Muscle layer of duodenum (tissue), 2 donors: ENCODE data around the gene POLD4.

Experiments
- H3K27ac ChIP-seq: one replicate; pipeline ENCODE4 v1.7.0; 2013; ENCODE audit warnings: mild to moderate bottlenecking, low read length
- H3K27me3 ChIP-seq: one replicate; pipeline ENCODE4 v1.7.0; 2013; ENCODE audit warnings: low read depth, mild to moderate bottlenecking, control low read depth, low read length
- H3K36me3 ChIP-seq, 2 donors: one replicate each; pipeline ENCODE4 v1.7.0; 2013; ENCODE audit warnings: low read length in 2 of 2, control low read depth in 1 of 2, mild to moderate bottlenecking in 1 of 2; ENCODE audit not compliant: insufficient read depth in 2 of 2, control insufficient read depth in 1 of 2
- H3K4me1 ChIP-seq, 2 donors: one replicate each; pipeline ENCODE4 v1.7.0; 2013; ENCODE audit warnings: low read length in 2 of 2, mild to moderate bottlenecking in 2 of 2, control low read depth in 1 of 2, moderate library complexity in 1 of 2; ENCODE audit not compliant: insufficient read depth in 2 of 2, control insufficient read depth in 1 of 2
- H3K4me3 ChIP-seq, 2 donors: one replicate each; pipeline ENCODE4 v1.7.0; 2013; ENCODE audit warnings: low read length in 2 of 2, low read depth in 1 of 2, mild to moderate bottlenecking in 1 of 2
- H3K9me3 ChIP-seq, 2 donors: one replicate each; pipeline ENCODE4 v1.7.0; 2013; ENCODE audit warnings: low read length in 2 of 2, control low read depth in 1 of 2, mild to moderate bottlenecking in 1 of 2; ENCODE audit not compliant: control insufficient read depth in 1 of 2
- donor health status: healthy.

Gene POLD4

GRCh38 chr11:67374571-67375281, 21.4 kb upstream of the POLD4 start:
- Histone ChIP-seq H3K4me1 (peaks cover 18 to 39% of the 10 kb centered on the region in 2 donors), H3K27me3 (no peaks in the 10 kb centered on the region), H3K36me3 (peaks cover 0 to 3% of the 10 kb centered on the region in 2 donors), H3K4me3 (peak overlapping the region in 1 of 2 donors; percentile 37), H3K9me3 (no peaks in the 10 kb centered on the region), H3K27ac (peak overlapping the region; percentile 65)

GRCh38 chr11:67373648-67374570, 20.6 kb upstream of the POLD4 start:
- no peaks in the 10 kb centered on the region for H3K9me3 ChIP-seq
- H3K4me1 ChIP-seq, result peaks cover 26 to 39% of the 10 kb centered on the region in 2 donors
- peaks cover 0 to 3% of the 10 kb centered on the region in 2 donors for H3K36me3 ChIP-seq
- no peaks in the 10 kb centered on the region for H3K27me3 ChIP-seq
- H3K4me3 ChIP-seq, result peak overlapping the region; percentile 52 to 71
- H3K27ac ChIP-seq, result peak overlapping the region; percentile 65

GRCh38 chr11:67372993-67373647, 19.8 kb upstream of the POLD4 start, which contains the start of gene CLCF1:
Gene CLCF1 (minus strand): TSS chr11:67373598. CDS start chr11:67373539, 59 bp downstream.
- Histone ChIP-seq H3K4me3 (peak within 1 kb of the TSS; percentile 52 to 71), H3K4me1 (peaks cover 27 to 39% of the 10 kb centered on the region in 2 donors), H3K36me3 (peaks cover 0 to 3% of the 10 kb centered on the region in 2 donors), H3K9me3 (no peaks in the 10 kb centered on the region), H3K27me3 (no peaks in the 10 kb centered on the region), H3K27ac (peak within 1 kb of the TSS; percentile 65)

GRCh38 chr11:67372321-67372992, 19.1 kb upstream of the POLD4 start:
- H3K27me3 ChIP-seq, result no peaks in the 10 kb centered on the region
- H3K36me3 ChIP-seq, result peaks cover 0 to 3% of the 10 kb centered on the region in 2 donors
- peaks cover 27 to 45% of the 10 kb centered on the region in 2 donors for H3K4me1 ChIP-seq
- no peaks in the 10 kb centered on the region for H3K9me3 ChIP-seq
- H3K27ac ChIP-seq, result peak overlapping the region; percentile 45
- H3K4me3 ChIP-seq, result peak overlapping the region; percentile 33 to 71

GRCh38 chr11:67371911-67372320, 18.6 kb upstream of the POLD4 start:
- H3K4me3 ChIP-seq, result peak overlapping the region; percentile 33 to 56
- H3K27me3 ChIP-seq, result no peaks in the 10 kb centered on the region
- H3K27ac ChIP-seq, result peak overlapping the region; percentile 45
- H3K9me3 ChIP-seq, result no peaks in the 10 kb centered on the region
- peaks cover 0 to 3% of the 10 kb centered on the region in 2 donors for H3K36me3 ChIP-seq
- peaks cover 27 to 50% of the 10 kb centered on the region in 2 donors for H3K4me1 ChIP-seq

- peaks cover 27 to 56% of the 10 kb centered on the region in 2 donors for H3K4me1 ChIP-seq
- no peaks in the 10 kb centered on the region for H3K9me3 ChIP-seq
- peaks cover 0 to 3% of the 10 kb centered on the region in 2 donors for H3K36me3 ChIP-seq
- peak overlapping the region; percentile 33 to 56 for H3K4me3 ChIP-seq
- H3K27ac ChIP-seq, result peak overlapping the region; percentile 74
- no peaks in the 10 kb centered on the region for H3K27me3 ChIP-seq
Observed at GRCh38 chr11:67371189-67371910, 18.0 kb upstream of the POLD4 start.

GRCh38 chr11:67370351-67371076, 17.2 kb upstream of the POLD4 start:
- Histone ChIP-seq H3K4me1 (peaks cover 33 to 63% of the 10 kb centered on the region in 2 donors), H3K36me3 (peaks cover 0 to 3% of the 10 kb centered on the region in 2 donors), H3K4me3 (peak overlapping the region; percentile 12 to 56), H3K27ac (peak overlapping the region; percentile 74), H3K9me3 (no peaks in the 10 kb centered on the region), H3K27me3 (no peaks in the 10 kb centered on the region)

GRCh38 chr11:67369801-67370284, 16.5 kb upstream of the POLD4 start:
- Histone ChIP-seq H3K27me3 (no peaks in the 10 kb centered on the region), H3K4me1 (peaks cover 35 to 67% of the 10 kb centered on the region in 2 donors), H3K27ac (peak overlapping the region; percentile 74), H3K36me3 (peaks cover under 1 to 9% of the 10 kb centered on the region in 2 donors), H3K4me3 (peak overlapping the region in 1 of 2 donors; percentile 56), H3K9me3 (no peaks in the 10 kb centered on the region)

- Histone ChIP-seq H3K4me3 (peak overlapping the region in 1 of 2 donors; percentile 1), H3K27ac (peak overlapping the region; percentile 74), H3K4me1 (peaks cover 30 to 64% of the 10 kb centered on the region in 2 donors), H3K9me3 (no peaks in the 10 kb centered on the region), H3K36me3 (peaks cover 3 to 13% of the 10 kb centered on the region in 2 donors), H3K27me3 (no peaks in the 10 kb centered on the region)
Observed at GRCh38 chr11:67369275-67369674, 15.9 kb upstream of the POLD4 start.
